SK-N-SH treated with all-trans-retinoic acid at 6 μM for 48 hours (cell line): ENCODE results near the gene IL7R.

ENCODE experiments used
- ATAC-seq: fragments of 200-7000 bp; cut with Tn5 transposase; 3 replicates; pipeline ENCODE4 v1.9.1; 2020; ENCODE audit warnings: mild to moderate bottlenecking, moderate library complexity
- ARNTL ChIP-seq: fragments of 450-650 bp; formaldehyde crosslinking; IDR thresholded peaks from 2 replicates; pipeline ENCODE4 v1.5.0; 2020; ENCODE audit warnings: low read depth, mild to moderate bottlenecking, moderate library complexity, borderline replicate concordance
- BACH2 ChIP-seq: fragments of 250-450 bp; sonication (Bioruptor Pico); IDR thresholded peaks from 2 replicates; pipeline ENCODE4 v1.9.0; 2021; ENCODE audit warnings: mild to moderate bottlenecking, borderline replicate concordance
- CSDC2 ChIP-seq: fragments of 250-450 bp; sonication (Bioruptor Pico); IDR thresholded peaks from 2 replicates; pipeline ENCODE4 v1.5.0; 2020; ENCODE audit warnings: mild to moderate bottlenecking, moderate library complexity
- CSRNP3 ChIP-seq: fragments of 250-450 bp; sonication (Bioruptor Pico); IDR thresholded peaks from 2 replicates; pipeline ENCODE4 v1.5.1; 2021; ENCODE audit warnings: mild to moderate bottlenecking, moderate library complexity
- ESRRG ChIP-seq: fragments of 250-450 bp; sonication (Bioruptor Pico); IDR thresholded peaks from 2 replicates; pipeline ENCODE4 v1.6.1; 2021; ENCODE audit warnings: mild to moderate bottlenecking
- GLIS3 ChIP-seq: fragments of 250-450 bp; sonication (Bioruptor Pico); IDR thresholded peaks from 2 replicates; pipeline ENCODE4 v1.5.0; 2020; ENCODE audit warnings: mild to moderate bottlenecking, moderate library complexity
- ISL1 ChIP-seq: fragments of 250-450 bp; sonication (Bioruptor Pico); IDR thresholded peaks from 2 replicates; pipeline ENCODE4 v2.1.2; 2022; ENCODE audit warnings: mild to moderate bottlenecking, moderate library complexity
- OSR1 ChIP-seq: fragments of 250-450 bp; sonication (Bioruptor Pico); IDR thresholded peaks from 2 replicates; pipeline ENCODE4 v1.8.0; 2022; ENCODE audit warnings: moderate library complexity, mild to moderate bottlenecking, inconsistent platforms
- PATZ1 ChIP-seq: fragments of 250-450 bp; sonication (Bioruptor Pico); IDR thresholded peaks from 2 replicates; pipeline ENCODE4 v1.8.0; 2020; ENCODE audit warnings: mild to moderate bottlenecking, moderate library complexity, borderline replicate concordance
- POU6F1 ChIP-seq: fragments of 250-450 bp; sonication (Bioruptor Pico); IDR thresholded peaks from 2 replicates; pipeline ENCODE4 v1.8.0; 2021; ENCODE audit warnings: low read depth, mild to moderate bottlenecking, moderate library complexity, borderline replicate concordance
- PPARA ChIP-seq: fragments of 250-450 bp; sonication (Bioruptor Pico); IDR thresholded peaks from 2 replicates; pipeline ENCODE4 v1.5.0; 2020; ENCODE audit warnings: mild to moderate bottlenecking, borderline replicate concordance
- RARB ChIP-seq: fragments of 250-450 bp; sonication (Bioruptor Pico); IDR thresholded peaks from 2 replicates; pipeline ENCODE4 v1.8.0; 2021; ENCODE audit warnings: mild to moderate bottlenecking, moderate library complexity
- SNAI2 ChIP-seq: fragments of 250-450 bp; sonication (Bioruptor Pico); IDR thresholded peaks from 2 replicates; pipeline ENCODE4 v1.5.0; 2020; ENCODE audit warnings: mild to moderate bottlenecking, moderate library complexity
- TCF4 ChIP-seq: fragments of 250-450 bp; sonication (Bioruptor Pico); IDR thresholded peaks from 2 replicates; pipeline ENCODE4 v1.8.0; 2021; ENCODE audit warnings: mild to moderate bottlenecking, moderate library complexity, borderline replicate concordance
- TOX ChIP-seq: fragments of 250-450 bp; sonication (Bioruptor Pico); IDR thresholded peaks from 2 replicates; pipeline ENCODE4 v1.8.0; 2021; ENCODE audit warnings: mild to moderate bottlenecking, moderate library complexity, borderline replicate concordance
- TSHZ2 ChIP-seq: fragments of 250-450 bp; sonication (Bioruptor Pico); IDR thresholded peaks from 2 replicates; pipeline ENCODE4 v1.5.0; 2020; ENCODE audit warnings: mild to moderate bottlenecking, moderate library complexity
- ZC3H10 ChIP-seq: fragments of 250-450 bp; sonication (Bioruptor Pico); IDR thresholded peaks from 2 replicates; pipeline ENCODE4 v1.5.1; 2021; ENCODE audit warnings: mild to moderate bottlenecking, moderate library complexity
- ZFP3 ChIP-seq: fragments of 250-450 bp; sonication (Bioruptor Pico); IDR thresholded peaks from 2 replicates; pipeline ENCODE4 v1.5.0; 2020; ENCODE audit warnings: mild to moderate bottlenecking, moderate library complexity
- ZFP30 ChIP-seq: fragments of 450-650 bp; formaldehyde crosslinking; IDR thresholded peaks from 2 replicates; pipeline ENCODE4 v1.5.0; 2022; ENCODE audit warnings: mild to moderate bottlenecking, moderate library complexity
- ZNF565 ChIP-seq: fragments of 450-650 bp; formaldehyde crosslinking; conservative IDR thresholded peaks from 2 replicates; pipeline ENCODE4 v1.5.0; 2020; ENCODE audit warnings: low read depth, mild to moderate bottlenecking, moderate library complexity
- ZNF8 ChIP-seq: fragments of 450-650 bp; formaldehyde crosslinking; IDR thresholded peaks from 2 replicates; pipeline ENCODE4 v1.5.0; 2020; ENCODE audit warnings: mild to moderate bottlenecking, moderate library complexity
- TF ChIP-seq, protein P1 (sequence below): fragments of 250-450 bp; sonication (Bioruptor Pico); IDR thresholded peaks from 2 replicates; pipeline ENCODE4 v1.5.1; 2020; ENCODE audit warnings: low read depth, mild to moderate bottlenecking, moderate library complexity

Gene IL7R

DNA sequence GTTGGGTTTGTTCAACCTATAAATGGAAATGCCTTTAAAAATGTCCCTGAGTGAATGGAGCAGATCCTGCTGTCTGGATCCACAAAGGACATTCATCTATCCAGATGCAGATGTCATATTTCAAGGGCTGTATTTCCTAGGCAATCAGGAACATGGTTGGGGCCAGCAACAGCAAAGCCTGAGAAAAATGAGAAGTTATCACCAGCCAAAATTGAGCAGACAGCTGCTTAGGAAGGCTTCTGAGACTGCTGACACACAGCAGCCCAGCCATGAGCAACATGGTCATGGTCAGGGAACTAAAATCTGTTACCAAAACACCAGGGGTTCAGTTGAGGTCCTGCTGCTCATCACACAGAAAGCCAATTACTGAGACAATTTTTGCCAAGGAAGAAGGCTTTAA, 9.2 kb upstream of the IL7R start:
- ATAC-seq = no peak
- TF ChIP-seq ESRRG (CRISPR knock-in tag) (no peak), ZNF565 (CRISPR knock-in tag) (no peak), ARNTL (CRISPR knock-in tag) (no peak), ZNF8 (CRISPR knock-in tag) (no peak), BACH2 (no peak)

DNA sequence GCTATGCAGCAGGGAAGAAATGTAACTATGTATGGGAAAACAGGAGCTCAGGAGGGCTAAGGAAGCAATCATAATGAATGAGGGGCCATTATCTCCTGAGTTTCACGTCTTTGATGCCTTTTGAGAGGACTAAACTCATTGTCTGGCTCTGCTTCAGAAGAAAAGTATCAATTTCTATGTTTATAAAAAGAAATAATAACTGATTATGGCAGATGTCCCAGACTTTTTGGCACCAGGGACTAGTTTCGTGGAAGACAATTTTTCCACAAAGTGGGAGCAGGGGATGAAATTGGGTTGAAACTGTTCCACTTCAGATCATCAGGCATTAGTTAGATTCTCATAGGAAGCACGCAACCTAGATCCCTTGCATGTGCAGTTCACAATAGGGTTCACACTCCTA, 8.7 kb upstream of the IL7R start:
- ATAC-seq = no peak
- no peak for TF ChIP-seq PATZ1
- TF ChIP-seq GLIS3 (CRISPR knock-in tag) = no peak
- TF ChIP-seq TOX = no peak
- TF ChIP-seq ESRRG (CRISPR knock-in tag) = no peak
- no peak for TF ChIP-seq ZC3H10 (CRISPR knock-in tag)
- TF ChIP-seq BACH2 = no peak
- no peak for TF ChIP-seq ZFP30 (CRISPR knock-in tag)
- TF ChIP-seq ISL1 = no peak
- TF ChIP-seq RARB = no peak
- no peak for TF ChIP-seq TCF4 (CRISPR knock-in tag)
- no peak for TF ChIP-seq CSRNP3 (CRISPR knock-in tag)
- no peak for TF ChIP-seq POU6F1
- TF ChIP-seq OSR1 (CRISPR knock-in tag) = no peak
- no peak for TF ChIP-seq ZNF8 (CRISPR knock-in tag)
- TF ChIP-seq SNAI2 (CRISPR knock-in tag) = no peak
- TF ChIP-seq PPARA (CRISPR knock-in tag) = no peak
- TF ChIP-seq ZNF565 (CRISPR knock-in tag) = no peak
- TF ChIP-seq ARNTL (CRISPR knock-in tag) = no peak
- TF ChIP-seq TSHZ2 (CRISPR knock-in tag) = no peak
- TF ChIP-seq CSDC2 (CRISPR knock-in tag) = no peak
- TF ChIP-seq, all 23 proteins: peak for 0

- ATAC-seq = no peak
- TF ChIP-seq BACH2 = no peak
- no peak for TF ChIP-seq POU6F1
- TF ChIP-seq TCF4 (CRISPR knock-in tag) = no peak
- no peak for TF ChIP-seq ZFP30 (CRISPR knock-in tag)
- TF ChIP-seq ZNF565 (CRISPR knock-in tag) = no peak
- no peak for TF ChIP-seq PPARA (CRISPR knock-in tag)
- no peak for TF ChIP-seq ZNF8 (CRISPR knock-in tag)
- TF ChIP-seq ZFP3 (CRISPR knock-in tag) = no peak
- TF ChIP-seq ARNTL (CRISPR knock-in tag) = no peak
- TF ChIP-seq GLIS3 (CRISPR knock-in tag) = no peak
- TF ChIP-seq OSR1 (CRISPR knock-in tag) = no peak
- no peak for TF ChIP-seq CSDC2 (CRISPR knock-in tag)
- TF ChIP-seq, protein P1, sequence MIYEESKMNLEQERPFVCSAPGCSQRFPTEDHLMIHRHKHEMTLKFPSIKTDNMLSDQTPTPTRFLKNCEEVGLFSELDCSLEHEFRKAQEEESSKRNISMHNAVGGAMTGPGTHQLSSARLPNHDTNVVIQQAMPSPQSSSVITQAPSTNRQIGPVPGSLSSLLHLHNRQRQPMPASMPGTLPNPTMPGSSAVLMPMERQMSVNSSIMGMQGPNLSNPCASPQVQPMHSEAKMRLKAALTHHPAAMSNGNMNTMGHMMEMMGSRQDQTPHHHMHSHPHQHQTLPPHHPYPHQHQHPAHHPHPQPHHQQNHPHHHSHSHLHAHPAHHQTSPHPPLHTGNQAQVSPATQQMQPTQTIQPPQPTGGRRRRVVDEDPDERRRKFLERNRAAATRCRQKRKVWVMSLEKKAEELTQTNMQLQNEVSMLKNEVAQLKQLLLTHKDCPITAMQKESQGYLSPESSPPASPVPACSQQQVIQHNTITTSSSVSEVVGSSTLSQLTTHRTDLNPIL (CRISPR knock-in tag) = no peak
- no peak for TF ChIP-seq TSHZ2 (CRISPR knock-in tag)
- TF ChIP-seq RARB = no peak
Observed at GRCh38 chr5:35849860-35850259, 6.8 kb upstream of the IL7R start.
